ENCODE data around the gene SPDYE1.
"Not testable (repeated sequence)": the region's sequence is repeated elsewhere in the genome, so short reads cannot be mapped to it uniquely, and the experiment has no call there.

- TF ChIP-seq CTCF (conservative IDR thresholded peaks at IDR 0.05; ENCODE audit: low read depth, low read length); EZH2 (IDR thresholded peaks at IDR 0.05; ENCODE audit: borderline replicate concordance, low read depth, low read length, poor library complexity, severe bottlenecking): not testable (repeated sequence)
Measured at GRCh38 chr7:43968172-43969040, 29.3 kb upstream of the SPDYE1 start.

Measured in A673 (cell line).